DMS53 (cell line): ENCODE data around the gene RIN1.
"Not testable (repeated sequence)": the region's sequence is repeated elsewhere in the genome, so short reads cannot be mapped to it uniquely, and the experiment has no call there.

Experiments used
- DNase-seq: peaks from one replicate; lab custom pipeline; 2025; lab: John Stamatoyannopoulos, UW

The RIN1 gene

GRCh38 chr11:66334605-66335442 lies 1.4 kb downstream of the RIN1 start:
- DNase-seq, result no peak

- no peak for DNase-seq
Observed at GRCh38 chr11:66333896-66334604, 2.2 kb downstream of the RIN1 start.

DNA sequence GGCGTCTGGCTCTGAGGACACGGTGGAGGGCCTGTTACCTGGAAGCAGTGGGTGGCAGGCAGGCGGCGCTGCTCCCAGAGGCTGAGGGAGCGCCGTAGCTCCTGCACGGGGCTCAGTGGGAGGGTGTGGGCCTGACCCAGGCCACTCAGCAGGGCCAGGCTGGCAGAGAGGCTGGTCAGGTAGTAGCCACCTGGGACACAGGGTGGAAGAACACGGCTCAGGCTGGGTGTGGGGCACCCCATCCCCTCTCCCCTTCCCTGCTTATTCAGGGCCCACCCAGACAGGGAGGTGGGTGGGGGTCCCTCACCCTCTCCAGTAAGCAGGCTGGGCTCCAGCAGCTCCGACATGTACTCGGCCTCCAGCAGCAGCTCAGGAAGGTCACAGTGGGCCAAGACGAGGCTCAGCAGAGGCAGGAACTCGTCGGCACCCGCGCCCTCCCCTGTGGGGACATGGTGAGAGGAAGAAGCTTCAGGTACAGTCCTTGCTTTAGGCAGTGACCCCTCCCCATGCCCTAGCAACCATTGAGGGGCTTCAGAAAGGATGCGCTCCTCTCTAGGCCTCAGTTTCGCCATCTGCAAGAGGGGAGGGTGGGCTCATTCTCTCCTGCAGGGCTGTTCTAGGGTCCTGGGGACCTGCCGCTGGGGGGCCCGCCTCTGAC lies 2.9 kb downstream of the RIN1 start:
- no peak for DNase-seq

DNA sequence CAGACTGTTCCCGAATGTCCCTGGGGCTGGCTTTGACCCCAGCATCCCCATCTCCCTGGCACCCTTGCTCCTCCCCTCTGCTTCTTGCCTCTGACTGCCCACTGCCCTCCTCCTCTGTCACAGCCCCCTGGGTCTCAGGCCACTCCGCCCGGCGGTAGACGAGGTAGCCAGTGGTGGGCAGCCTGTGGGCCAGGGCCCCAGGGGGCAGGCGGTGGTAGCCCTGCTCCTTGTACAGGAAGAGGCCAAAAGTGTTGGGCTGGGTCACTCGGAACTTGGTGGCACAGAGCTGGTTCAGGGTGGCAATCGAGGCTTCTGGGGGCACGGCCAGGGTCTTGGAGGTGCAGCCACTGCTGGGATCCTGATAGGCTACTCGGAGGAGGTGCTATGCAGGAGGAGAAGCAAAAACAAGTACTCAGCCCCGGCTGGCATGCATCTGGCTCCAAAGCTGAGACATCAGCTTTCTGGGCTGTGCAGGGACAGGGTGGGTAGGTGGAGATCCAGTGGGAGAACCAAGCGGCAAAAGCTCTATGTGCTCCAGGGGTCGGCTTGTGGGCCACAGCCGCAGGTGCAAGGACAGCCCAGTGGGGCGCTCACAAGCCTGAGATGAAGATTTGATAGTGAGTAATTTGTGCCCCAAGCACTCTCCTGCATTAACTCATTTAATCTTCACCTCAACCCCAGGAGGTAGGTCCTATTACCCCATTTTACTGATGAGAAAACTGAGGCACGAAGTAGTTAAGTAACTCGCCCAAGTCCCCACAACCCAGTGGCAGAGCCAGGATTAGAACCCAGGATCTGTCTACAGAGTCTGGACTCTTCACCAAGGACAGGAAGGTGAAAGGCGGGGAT lies 3.6 kb downstream of the RIN1 start:
- DNase-seq, result no peak

GRCh38 chr11:66331542-66332370 lies 4.5 kb downstream of the RIN1 start:
- no peak for DNase-seq

DNA sequence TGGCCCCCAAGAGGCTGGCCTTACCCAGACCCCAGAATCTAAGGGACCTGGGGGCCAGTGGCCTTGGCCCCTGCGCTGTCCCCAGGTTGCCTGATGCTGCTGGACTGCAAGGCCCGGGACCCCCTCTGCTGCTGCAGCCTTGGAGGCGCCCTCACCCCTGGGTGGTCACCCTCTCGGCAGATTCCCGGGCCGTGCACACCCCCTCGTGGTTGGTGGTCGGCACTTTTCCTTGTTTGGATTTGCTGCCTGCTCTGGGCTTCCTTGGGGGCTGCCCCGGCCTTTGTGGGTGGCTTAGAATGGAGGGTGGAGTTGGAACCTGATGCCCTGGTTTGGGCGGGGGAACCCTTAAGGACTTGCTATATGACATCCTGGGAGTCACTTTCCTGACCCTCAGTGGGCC lies 5.3 kb downstream of the RIN1 start:
- no peak for DNase-seq

DNA sequence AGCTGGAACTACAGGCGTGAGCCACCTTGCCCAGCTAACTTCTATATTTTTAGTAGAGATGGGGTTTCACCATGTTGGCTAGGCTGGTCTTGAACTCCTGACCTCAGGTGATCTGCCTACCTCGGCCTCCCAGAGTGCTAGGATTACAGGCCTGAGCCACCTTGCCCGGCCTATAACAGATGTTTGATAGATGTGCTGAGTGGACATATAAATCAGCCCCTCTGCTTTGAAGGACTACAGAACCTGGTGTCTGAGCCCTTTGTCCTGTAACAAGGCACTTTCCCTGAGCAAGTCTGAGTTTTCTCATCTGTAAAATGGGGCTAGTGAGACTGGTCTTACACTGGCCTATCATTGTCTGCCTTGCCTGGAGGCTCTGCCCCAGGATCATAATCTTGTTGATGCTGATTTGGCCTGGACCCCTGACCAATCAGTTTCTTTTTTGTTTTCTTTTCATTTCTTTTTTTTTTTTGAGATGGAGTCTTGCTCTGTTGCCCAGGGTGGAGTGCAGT lies 7.0 kb downstream of the RIN1 start:
- no peak for DNase-seq

GRCh38 chr11:66328302-66329144 lies 7.7 kb downstream of the RIN1 start:
- peak; percentile 90 for DNase-seq

GRCh38 chr11:66328031-66328301 lies 8.3 kb downstream of the RIN1 start:
- no peak for DNase-seq

DNA sequence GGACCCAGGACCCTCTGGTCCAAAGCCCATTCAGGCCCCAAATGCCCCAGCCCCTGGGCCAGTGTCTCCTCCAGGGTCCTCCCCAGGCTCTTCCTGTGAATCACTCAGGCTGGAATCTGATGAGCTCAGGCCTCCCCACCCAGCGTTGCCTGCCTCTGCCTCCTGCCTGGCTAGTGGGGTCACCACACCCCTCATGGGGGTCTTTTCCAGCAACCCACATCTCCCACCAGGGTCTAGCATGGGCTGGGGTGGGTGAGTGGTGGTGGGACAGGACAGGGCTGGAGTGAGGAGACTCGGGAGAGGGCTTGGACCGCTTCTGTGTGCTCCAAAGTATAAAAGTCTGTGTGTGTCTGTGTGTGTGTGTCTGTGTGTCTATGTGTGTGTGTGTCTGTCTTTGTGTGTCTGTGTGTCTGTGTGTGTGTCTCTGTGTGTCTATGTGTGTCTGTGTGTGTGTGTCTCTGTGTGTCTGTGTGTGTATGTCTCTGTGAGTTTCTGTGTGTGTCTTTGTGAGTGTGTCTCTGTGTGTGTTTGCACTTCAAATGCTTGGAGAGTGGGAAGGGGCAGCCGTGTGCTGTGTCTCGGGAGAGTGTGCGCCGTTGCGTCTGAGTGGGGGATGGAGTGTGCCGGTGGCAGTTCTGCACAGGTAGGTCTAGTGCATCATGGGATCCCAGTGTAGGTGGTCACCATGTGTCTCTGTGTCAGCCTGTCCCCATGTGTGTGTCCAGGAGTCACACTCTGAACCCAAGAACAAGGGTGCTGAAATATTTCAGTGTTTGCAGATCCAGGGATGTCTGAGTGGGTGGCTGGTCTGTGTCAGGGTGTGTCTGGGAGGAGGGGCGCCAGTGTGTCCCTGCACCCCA lies 8.8 kb downstream of the RIN1 start:
- no peak for DNase-seq

GRCh38 chr11:66326261-66327111 lies 9.7 kb downstream of the RIN1 start:
- no peak for DNase-seq

- DNase-seq, result no peak
Observed at GRCh38 chr11:66325263-66325671, 11.0 kb downstream of the RIN1 start.

DNA sequence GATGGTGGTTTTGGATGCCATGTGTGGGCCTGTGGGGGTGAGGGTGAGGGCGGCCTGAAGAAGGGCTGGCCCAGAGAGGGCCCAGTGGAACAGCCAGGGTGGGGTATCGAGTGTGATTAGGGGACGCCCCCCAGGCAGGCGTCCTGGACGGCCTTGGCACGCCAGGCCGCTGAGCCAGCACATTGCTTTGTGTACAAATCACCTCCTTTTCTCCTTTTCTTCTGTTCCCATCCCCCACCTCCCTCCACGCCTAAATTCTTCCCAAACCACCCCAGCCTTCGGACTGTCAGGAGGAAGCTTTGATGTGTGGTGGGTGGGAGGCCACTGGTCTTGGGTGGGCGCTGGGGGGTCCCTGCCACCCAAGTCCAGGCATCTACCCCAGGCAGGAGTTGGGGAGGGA lies 11.6 kb downstream of the RIN1 start:
- DNase-seq, result no peak

- no peak for DNase-seq
Observed at GRCh38 chr11:66323684-66324083, 12.6 kb downstream of the RIN1 start.

GRCh38 chr11:66322732-66323427 lies 13.4 kb downstream of the RIN1 start:
- no peak for DNase-seq

- no peak for DNase-seq
Observed at GRCh38 chr11:66321606-66322005, 14.6 kb downstream of the RIN1 start.

DNA sequence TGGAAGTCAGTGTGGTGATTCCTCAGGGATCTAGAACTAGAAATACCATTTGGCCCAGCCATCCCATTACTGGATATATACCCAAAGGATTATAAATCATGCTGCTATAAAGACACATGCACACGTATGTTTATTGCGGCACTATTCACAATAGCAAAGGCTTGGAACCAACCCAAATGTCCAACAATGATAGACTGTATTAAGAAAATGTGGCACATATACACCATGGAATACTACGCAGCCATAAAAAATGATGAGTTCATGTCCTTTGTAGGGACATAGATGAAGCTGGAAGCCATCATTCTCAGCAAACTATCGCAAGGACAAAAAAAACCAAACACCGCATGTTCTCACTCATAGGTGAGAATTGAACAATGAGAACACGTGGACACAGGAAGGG lies 15.5 kb downstream of the RIN1 start:
- DNase-seq, result not testable (repeated sequence)

DNA sequence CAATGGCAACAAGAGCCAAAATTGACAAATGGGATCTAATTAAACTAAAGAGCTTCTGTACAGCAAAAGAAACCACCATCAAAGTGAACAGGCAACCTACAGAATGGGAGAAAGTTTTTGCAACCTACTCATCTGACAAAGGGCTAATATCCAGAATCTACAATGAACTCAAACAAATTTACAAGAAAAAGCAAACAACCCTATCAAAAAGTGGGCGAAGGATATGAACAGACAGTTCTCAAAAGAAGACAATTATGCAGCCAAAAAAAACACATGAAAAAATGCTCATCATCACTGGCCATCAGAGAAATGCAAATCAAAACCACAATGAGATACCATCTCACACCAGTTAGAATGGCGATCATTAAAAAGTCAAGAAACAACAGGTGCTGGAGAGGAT lies 15.9 kb downstream of the RIN1 start:
- not testable (repeated sequence) for DNase-seq
